CD14-positive monocyte (primary cell): ENCODE data around the gene CFAP57. TPM values are rescaled to one million over a fixed set of nuclear protein-coding genes. Genes with fewer than 3 reads are reported as not detected.
"Not testable (repeated sequence)": the region's sequence is repeated elsewhere in the genome, so short reads cannot be mapped to it uniquely, and the experiment has no call there.

Experiments
- DNase-seq, 3 donors: peaks; one replicate each; pipeline ENCODE4 v3.0.0-alpha.2; 2011 to 2022
- H2AFZ ChIP-seq: 2 replicates; pipeline ENCODE4 v1.6.0; 2012; ENCODE audit warnings: mild to moderate bottlenecking, low read depth, low read length, inconsistent platforms; ENCODE audit not compliant: insufficient read depth, poor library complexity, severe bottlenecking
- H3K27ac ChIP-seq, 2 donors: 1 replicate in 1 of 2; 2 replicates in 1 of 2; pipeline ENCODE4 v1.5.1; 2012 to 2013; ENCODE audit warnings: low read length in 2 of 2, control low read depth in 1 of 2, inconsistent platforms in 1 of 2, low read depth in 1 of 2, mild to moderate bottlenecking in 1 of 2
- H3K27me3 ChIP-seq, 2 donors: one replicate each; pipeline versions ENCODE4 v1.6.0 to v1.6.1; 2011 to 2013; ENCODE audit warnings: low read length in 2 of 2; ENCODE audit not compliant: control insufficient read depth in 2 of 2, insufficient read depth in 2 of 2
- H3K36me3 ChIP-seq, 2 donors: replicated peaks in 1 of 2; 1 replicate in 1 of 2; 2 replicates in 1 of 2; pipeline versions ENCODE4 v1.5.1 to v1.6.1; 2012 to 2013; ENCODE audit warnings: low read length in 2 of 2, control low read depth in 1 of 2, inconsistent platforms in 1 of 2, mild to moderate bottlenecking in 1 of 2; ENCODE audit not compliant: insufficient read depth in 2 of 2, control insufficient read depth in 1 of 2
- H3K4me1 ChIP-seq, 2 donors: 1 replicate in 1 of 2; 2 replicates in 1 of 2; pipeline versions ENCODE4 v1.5.1 to v1.6.1; 2012 to 2013; ENCODE audit warnings: low read length in 2 of 2, control low read depth in 1 of 2, inconsistent platforms in 1 of 2, mild to moderate bottlenecking in 1 of 2, moderate library complexity in 1 of 2; ENCODE audit not compliant: insufficient read depth in 2 of 2, control insufficient read depth in 1 of 2
- H3K4me2 ChIP-seq: replicated peaks from 2 replicates; pipeline ENCODE3; 2012; ENCODE audit warnings: low read length, moderate library complexity, mild to moderate bottlenecking; ENCODE audit not compliant: poor library complexity, severe bottlenecking; ENCODE audit errors: extremely low read depth
- H3K4me3 ChIP-seq, 3 experiments: fragments of 200-600 bp in 1 of 3; sonication (generic) in 1 of 3; replicated peaks in 1 of 3; 1 replicate in 2 of 3; 2 replicates in 1 of 3; pipeline ENCODE4 v1.5.1; 2011 to 2013; ENCODE audit warnings: low read length in 3 of 3, mild to moderate bottlenecking in 3 of 3, control low read depth in 2 of 3, low read depth in 2 of 3, inconsistent platforms in 1 of 3, moderate library complexity in 1 of 3
- H3K79me2 ChIP-seq: 2 replicates; pipeline ENCODE4 v1.6.0; 2012; ENCODE audit warnings: mild to moderate bottlenecking, control low read depth, inconsistent platforms, low read length, moderate library complexity; ENCODE audit not compliant: insufficient read depth
- H3K9ac ChIP-seq: 2 replicates; pipeline ENCODE4 v1.6.0; 2017; ENCODE audit warnings: low read length, mild to moderate bottlenecking; ENCODE audit not compliant: insufficient read depth, poor library complexity, severe bottlenecking
- H3K9me3 ChIP-seq, 2 donors: replicated peaks in 1 of 2; 1 replicate in 1 of 2; 2 replicates in 1 of 2; pipeline versions ENCODE4 v1.5.1 to v1.6.1; 2012 to 2013; ENCODE audit warnings: low read length in 2 of 2, control low read depth in 1 of 2; ENCODE audit not compliant: control insufficient read depth in 1 of 2, insufficient read depth in 1 of 2
- H4K20me1 ChIP-seq: 2 replicates; pipeline ENCODE4 v1.6.0; 2012; ENCODE audit warnings: mild to moderate bottlenecking, low read length, control low read depth, moderate library complexity; ENCODE audit not compliant: insufficient read depth
- H3K27ac Mint-ChIP-seq, 7 donors: one replicate each; pipeline ENCODE4 v1.8.0; 2020; ENCODE audit warnings: mild to moderate bottlenecking in 7 of 7, mixed read lengths in 7 of 7, moderate library complexity in 6 of 7, inconsistent platforms in 2 of 7
- H3K27me3 Mint-ChIP-seq, 3 donors: one replicate each; pipeline ENCODE4 v1.8.0; 2021 to 2022; ENCODE audit warnings: low read depth in 3 of 3, mild to moderate bottlenecking in 3 of 3, mixed read lengths in 3 of 3, moderate library complexity in 3 of 3, inconsistent platforms in 1 of 3
- H3K36me3 Mint-ChIP-seq, 2 donors: one replicate each; pipeline ENCODE4 v1.8.0; 2020; ENCODE audit warnings: mixed read lengths in 2 of 2, inconsistent platforms in 1 of 2, mild to moderate bottlenecking in 1 of 2
- H3K4me1 Mint-ChIP-seq: one replicate; pipeline ENCODE4 v1.8.0; 2020; ENCODE audit warnings: mild to moderate bottlenecking, mixed read lengths
- H3K4me3 Mint-ChIP-seq, 2 donors: one replicate each; pipeline ENCODE4 v1.8.0; 2020; ENCODE audit warnings: mild to moderate bottlenecking in 2 of 2, mixed read lengths in 2 of 2, moderate library complexity in 1 of 2
- H3K9me3 Mint-ChIP-seq, 7 donors: one replicate each; pipeline ENCODE4 v1.8.0; 2020 to 2022; ENCODE audit warnings: mixed read lengths in 7 of 7, mild to moderate bottlenecking in 6 of 7, moderate library complexity in 6 of 7, inconsistent platforms in 2 of 7
- WGBS: methylation state at CpG from one replicate; pipeline ENCODE4 v1.1.5; 2013; ENCODE audit warnings: missing lambda C conversion rate; ENCODE audit not compliant: insufficient coverage; 5-methylcytosine and 5-hydroxymethylcytosine counted together
- intact Hi-C, 2 donors: fragments of 100-400 bp; cut with micrococcal nuclease; formaldehyde crosslinking; loops; one replicate each; pipeline versions ENCODE4 v1.15.0 to v1.15.1; 2023
- polyA plus RNA-seq, 3 donors: library from polyadenylated mRNA; depleted of rRNA in 1 of 3; unstranded in 2 of 3; stranded (reverse) in 1 of 3; fragments of 300-500 nt in 2 of 3; fragments of >200 nt in 1 of 3; fragmentation: Illumina TruSeq in 2 of 3; gene quantifications; 1 replicate in 2 of 3; 2 replicates in 1 of 3; pipeline ENCODE4 v1.2.3, GENCODE V29; 2012 to 2021
- TF ChIP-seq, protein P1 (sequence below): fragments of 200-600 bp; IDR thresholded peaks from one replicate; pipeline ENCODE4 v1.8.0; 2022; ENCODE audit warnings: antibody characterized with exemption, mild to moderate bottlenecking

The CFAP57 gene
- polyA plus RNA-seq, 3 donors, result 0.01 to 0.05 TPM; not detected in 1

GRCh38 chr1:43206600-43207228 lies 34.6 kb downstream of the CFAP57 start:
- Histone ChIP-seq H2AFZ (peak overlapping the region; percentile 75), H4K20me1 (no peaks in the 10 kb centered on the region), H3K27ac (no peak overlapping the region), H3K4me2 (peak overlapping the region; percentile 59), H3K36me3 (no peaks in the 10 kb centered on the region), H3K9me3 (no peaks in the 10 kb centered on the region), H3K9ac (peak overlapping the region; percentile 39), H3K27me3 (no peaks in the 10 kb centered on the region), H3K79me2 (no peaks in the 10 kb centered on the region), H3K4me3 (peak overlapping the region in 1 of 3 experiments; percentile 46), H3K4me1 (peaks cover 9 to 11% of the 10 kb centered on the region in 2 donors)
- Mint-ChIP-seq H3K4me1 (peaks cover 13% of the 10 kb centered on the region), H3K27ac (no peak overlapping the region), H3K4me3 (peak overlapping the region; percentile 56 to 88), H3K9me3 (peaks cover 0 to 16% (median 2%) of the 10 kb centered on the region in 7 donors), H3K27me3 (peaks cover 0 to 3% (median 0%) of the 10 kb centered on the region in 3 donors), H3K36me3 (no peaks in the 10 kb centered on the region)
- 22% methylated on average over 8 of the region's 10 CpGs for WGBS
- no peak for DNase-seq
- TF ChIP-seq, protein P1, sequence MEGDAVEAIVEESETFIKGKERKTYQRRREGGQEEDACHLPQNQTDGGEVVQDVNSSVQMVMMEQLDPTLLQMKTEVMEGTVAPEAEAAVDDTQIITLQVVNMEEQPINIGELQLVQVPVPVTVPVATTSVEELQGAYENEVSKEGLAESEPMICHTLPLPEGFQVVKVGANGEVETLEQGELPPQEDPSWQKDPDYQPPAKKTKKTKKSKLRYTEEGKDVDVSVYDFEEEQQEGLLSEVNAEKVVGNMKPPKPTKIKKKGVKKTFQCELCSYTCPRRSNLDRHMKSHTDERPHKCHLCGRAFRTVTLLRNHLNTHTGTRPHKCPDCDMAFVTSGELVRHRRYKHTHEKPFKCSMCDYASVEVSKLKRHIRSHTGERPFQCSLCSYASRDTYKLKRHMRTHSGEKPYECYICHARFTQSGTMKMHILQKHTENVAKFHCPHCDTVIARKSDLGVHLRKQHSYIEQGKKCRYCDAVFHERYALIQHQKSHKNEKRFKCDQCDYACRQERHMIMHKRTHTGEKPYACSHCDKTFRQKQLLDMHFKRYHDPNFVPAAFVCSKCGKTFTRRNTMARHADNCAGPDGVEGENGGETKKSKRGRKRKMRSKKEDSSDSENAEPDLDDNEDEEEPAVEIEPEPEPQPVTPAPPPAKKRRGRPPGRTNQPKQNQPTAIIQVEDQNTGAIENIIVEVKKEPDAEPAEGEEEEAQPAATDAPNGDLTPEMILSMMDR, result no peak
- intact Hi-C loops, result no loop called here

- Histone ChIP-seq H3K36me3 (no peaks in the 10 kb centered on the region), H3K27ac (no peak overlapping the region), H3K4me3 (peak overlapping the region in 1 of 3 experiments; percentile 46), H4K20me1 (no peaks in the 10 kb centered on the region), H3K4me2 (peak overlapping the region; percentile 59), H3K79me2 (no peaks in the 10 kb centered on the region), H3K4me1 (peaks cover 9 to 11% of the 10 kb centered on the region in 2 donors), H3K27me3 (no peaks in the 10 kb centered on the region), H3K9ac (peak overlapping the region; percentile 39), H2AFZ (peak overlapping the region; percentile 75), H3K9me3 (no peaks in the 10 kb centered on the region)
- H3K36me3 Mint-ChIP-seq, result no peaks in the 10 kb centered on the region
- intact Hi-C loops, result no loop called here
- no peak overlapping the region for H3K27ac Mint-ChIP-seq
- TF ChIP-seq, protein P1, result no peak
- peaks cover 0 to 16% (median 2%) of the 10 kb centered on the region in 7 donors for H3K9me3 Mint-ChIP-seq
- no peak for DNase-seq
- 95% methylated on average over 4 of the region's 12 CpGs for WGBS
- peaks cover 0 to 3% (median 0%) of the 10 kb centered on the region in 3 donors for H3K27me3 Mint-ChIP-seq
- peak overlapping the region in 1 of 2 donors; percentile 88 for H3K4me3 Mint-ChIP-seq
- H3K4me1 Mint-ChIP-seq, result peaks cover 13% of the 10 kb centered on the region
These were observed 35.2 kb downstream of the CFAP57 start for GRCh38 chr1:43207229-43207853.

- H3K4me3 Mint-ChIP-seq, H2AFZ ChIP-seq, H3K9me3 ChIP-seq, H3K27ac ChIP-seq, H3K9me3 Mint-ChIP-seq, H3K27me3 Mint-ChIP-seq, H3K4me3 ChIP-seq, H3K27ac Mint-ChIP-seq, DNase-seq, H3K4me2 ChIP-seq, intact Hi-C loops, H3K36me3 ChIP-seq, H3K9ac ChIP-seq, H3K27me3 ChIP-seq, H3K36me3 Mint-ChIP-seq, H4K20me1 ChIP-seq, H3K79me2 ChIP-seq: not testable (repeated sequence)
- WGBS, result 100% methylated on average over 3 of the region's 8 CpGs
- peaks cover 9 to 11% of the 10 kb centered on the region in 2 donors for H3K4me1 ChIP-seq
- H3K4me1 Mint-ChIP-seq, result peaks cover 13% of the 10 kb centered on the region
These were observed 36.1 kb downstream of the CFAP57 start for GRCh38 chr1:43208277-43208676.
